Measurements from ENCODE around the gene ZNF630. TPM values are rescaled to one million over a fixed set of nuclear protein-coding genes. Genes with fewer than 3 reads are reported as not detected.

Gene ZNF630
- total and polyA plus RNA-seq, 2 of the 8 experiments (the other 6 are each of a cell fraction or from before 2014, with no cell fraction given), result 0.67 to 2.2 TPM

DNA sequence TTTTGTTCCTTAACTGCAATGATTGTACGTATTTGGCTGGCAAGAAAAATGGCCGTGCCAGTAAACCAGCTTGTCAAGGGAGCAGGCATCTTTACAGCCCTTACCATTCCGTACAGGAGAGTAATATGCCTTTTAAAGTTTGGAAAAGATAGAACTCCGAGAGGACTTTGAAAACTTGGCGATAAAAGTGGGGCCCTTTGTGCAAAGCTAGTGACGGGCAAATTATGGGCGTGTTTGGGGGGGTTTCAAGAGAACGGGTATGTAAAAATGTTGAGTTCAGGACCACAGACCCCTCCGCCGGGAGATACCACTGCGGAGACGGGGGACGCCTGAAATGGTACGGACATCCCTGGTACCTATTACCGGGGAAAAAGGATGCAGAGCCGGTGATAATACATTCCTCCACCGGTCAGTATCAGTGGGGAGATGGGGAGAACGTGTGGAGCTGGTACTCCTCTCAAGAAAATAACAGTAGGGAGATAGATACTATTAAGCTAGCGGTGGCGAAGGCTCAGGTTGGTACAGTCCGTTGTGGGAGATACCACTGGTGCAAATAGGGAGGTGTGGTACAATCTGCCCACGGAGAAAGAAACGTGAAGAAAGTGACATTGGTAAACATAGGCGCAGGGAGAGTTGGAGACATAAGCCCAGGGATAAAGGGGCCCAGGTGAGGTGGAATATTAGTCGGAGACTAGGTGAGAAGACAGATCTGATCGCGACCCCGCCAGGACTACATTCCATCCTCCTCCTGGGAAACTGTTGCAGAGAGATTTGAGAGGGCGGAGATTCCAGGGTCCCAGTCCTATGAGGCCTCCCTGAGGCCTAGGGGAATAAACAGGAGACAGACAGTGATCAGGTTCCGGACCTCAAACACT is 50.2 kb downstream of the ZNF630 start (continued):
- TF ChIP-seq GTF2F1 (IDR thresholded peaks at IDR 0.05; ENCODE audit: borderline replicate concordance, low read depth, low read length) (no peak), SP2 (IDR thresholded peaks at IDR 0.05; ENCODE audit: low read length) (no peak), MAFK (IDR thresholded peaks at IDR 0.05; ENCODE audit: low read depth, low read length) (no peak), SIN3A (conservative IDR thresholded peaks at IDR 0.05 in 1 of 2, IDR thresholded peaks at IDR 0.05 in 1 of 2; ENCODE audit: low read depth in 1 of 2, low read length in 2 of 2) (no peak), POLR2AphosphoS5 (IDR thresholded peaks at IDR 0.05; ENCODE audit: low read depth, low read length) (no peak), USF2 (IDR thresholded peaks at IDR 0.05; ENCODE audit: low read length) (no peak), SAP30 (IDR thresholded peaks at IDR 0.05; ENCODE audit: insufficient read depth, insufficient replicate concordance, low read length) (no peak)
- TF ChIP-seq, protein P1, sequence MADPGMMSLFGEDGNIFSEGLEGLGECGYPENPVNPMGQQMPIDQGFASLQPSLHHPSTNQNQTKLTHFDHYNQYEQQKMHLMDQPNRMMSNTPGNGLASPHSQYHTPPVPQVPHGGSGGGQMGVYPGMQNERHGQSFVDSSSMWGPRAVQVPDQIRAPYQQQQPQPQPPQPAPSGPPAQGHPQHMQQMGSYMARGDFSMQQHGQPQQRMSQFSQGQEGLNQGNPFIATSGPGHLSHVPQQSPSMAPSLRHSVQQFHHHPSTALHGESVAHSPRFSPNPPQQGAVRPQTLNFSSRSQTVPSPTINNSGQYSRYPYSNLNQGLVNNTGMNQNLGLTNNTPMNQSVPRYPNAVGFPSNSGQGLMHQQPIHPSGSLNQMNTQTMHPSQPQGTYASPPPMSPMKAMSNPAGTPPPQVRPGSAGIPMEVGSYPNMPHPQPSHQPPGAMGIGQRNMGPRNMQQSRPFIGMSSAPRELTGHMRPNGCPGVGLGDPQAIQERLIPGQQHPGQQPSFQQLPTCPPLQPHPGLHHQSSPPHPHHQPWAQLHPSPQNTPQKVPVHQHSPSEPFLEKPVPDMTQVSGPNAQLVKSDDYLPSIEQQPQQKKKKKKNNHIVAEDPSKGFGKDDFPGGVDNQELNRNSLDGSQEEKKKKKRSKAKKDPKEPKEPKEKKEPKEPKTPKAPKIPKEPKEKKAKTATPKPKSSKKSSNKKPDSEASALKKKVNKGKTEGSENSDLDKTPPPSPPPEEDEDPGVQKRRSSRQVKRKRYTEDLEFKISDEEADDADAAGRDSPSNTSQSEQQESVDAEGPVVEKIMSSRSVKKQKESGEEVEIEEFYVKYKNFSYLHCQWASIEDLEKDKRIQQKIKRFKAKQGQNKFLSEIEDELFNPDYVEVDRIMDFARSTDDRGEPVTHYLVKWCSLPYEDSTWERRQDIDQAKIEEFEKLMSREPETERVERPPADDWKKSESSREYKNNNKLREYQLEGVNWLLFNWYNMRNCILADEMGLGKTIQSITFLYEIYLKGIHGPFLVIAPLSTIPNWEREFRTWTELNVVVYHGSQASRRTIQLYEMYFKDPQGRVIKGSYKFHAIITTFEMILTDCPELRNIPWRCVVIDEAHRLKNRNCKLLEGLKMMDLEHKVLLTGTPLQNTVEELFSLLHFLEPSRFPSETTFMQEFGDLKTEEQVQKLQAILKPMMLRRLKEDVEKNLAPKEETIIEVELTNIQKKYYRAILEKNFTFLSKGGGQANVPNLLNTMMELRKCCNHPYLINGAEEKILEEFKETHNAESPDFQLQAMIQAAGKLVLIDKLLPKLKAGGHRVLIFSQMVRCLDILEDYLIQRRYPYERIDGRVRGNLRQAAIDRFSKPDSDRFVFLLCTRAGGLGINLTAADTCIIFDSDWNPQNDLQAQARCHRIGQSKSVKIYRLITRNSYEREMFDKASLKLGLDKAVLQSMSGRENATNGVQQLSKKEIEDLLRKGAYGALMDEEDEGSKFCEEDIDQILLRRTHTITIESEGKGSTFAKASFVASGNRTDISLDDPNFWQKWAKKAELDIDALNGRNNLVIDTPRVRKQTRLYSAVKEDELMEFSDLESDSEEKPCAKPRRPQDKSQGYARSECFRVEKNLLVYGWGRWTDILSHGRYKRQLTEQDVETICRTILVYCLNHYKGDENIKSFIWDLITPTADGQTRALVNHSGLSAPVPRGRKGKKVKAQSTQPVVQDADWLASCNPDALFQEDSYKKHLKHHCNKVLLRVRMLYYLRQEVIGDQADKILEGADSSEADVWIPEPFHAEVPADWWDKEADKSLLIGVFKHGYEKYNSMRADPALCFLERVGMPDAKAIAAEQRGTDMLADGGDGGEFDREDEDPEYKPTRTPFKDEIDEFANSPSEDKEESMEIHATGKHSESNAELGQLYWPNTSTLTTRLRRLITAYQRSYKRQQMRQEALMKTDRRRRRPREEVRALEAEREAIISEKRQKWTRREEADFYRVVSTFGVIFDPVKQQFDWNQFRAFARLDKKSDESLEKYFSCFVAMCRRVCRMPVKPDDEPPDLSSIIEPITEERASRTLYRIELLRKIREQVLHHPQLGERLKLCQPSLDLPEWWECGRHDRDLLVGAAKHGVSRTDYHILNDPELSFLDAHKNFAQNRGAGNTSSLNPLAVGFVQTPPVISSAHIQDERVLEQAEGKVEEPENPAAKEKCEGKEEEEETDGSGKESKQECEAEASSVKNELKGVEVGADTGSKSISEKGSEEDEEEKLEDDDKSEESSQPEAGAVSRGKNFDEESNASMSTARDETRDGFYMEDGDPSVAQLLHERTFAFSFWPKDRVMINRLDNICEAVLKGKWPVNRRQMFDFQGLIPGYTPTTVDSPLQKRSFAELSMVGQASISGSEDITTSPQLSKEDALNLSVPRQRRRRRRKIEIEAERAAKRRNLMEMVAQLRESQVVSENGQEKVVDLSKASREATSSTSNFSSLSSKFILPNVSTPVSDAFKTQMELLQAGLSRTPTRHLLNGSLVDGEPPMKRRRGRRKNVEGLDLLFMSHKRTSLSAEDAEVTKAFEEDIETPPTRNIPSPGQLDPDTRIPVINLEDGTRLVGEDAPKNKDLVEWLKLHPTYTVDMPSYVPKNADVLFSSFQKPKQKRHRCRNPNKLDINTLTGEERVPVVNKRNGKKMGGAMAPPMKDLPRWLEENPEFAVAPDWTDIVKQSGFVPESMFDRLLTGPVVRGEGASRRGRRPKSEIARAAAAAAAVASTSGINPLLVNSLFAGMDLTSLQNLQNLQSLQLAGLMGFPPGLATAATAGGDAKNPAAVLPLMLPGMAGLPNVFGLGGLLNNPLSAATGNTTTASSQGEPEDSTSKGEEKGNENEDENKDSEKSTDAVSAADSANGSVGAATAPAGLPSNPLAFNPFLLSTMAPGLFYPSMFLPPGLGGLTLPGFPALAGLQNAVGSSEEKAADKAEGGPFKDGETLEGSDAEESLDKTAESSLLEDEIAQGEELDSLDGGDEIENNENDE (IDR thresholded peaks at IDR 0.05; ENCODE audit: insufficient replicate concordance, low read length), result no peak

All from H1 (cell line).